ENCODE results near the gene RALY.

DNA sequence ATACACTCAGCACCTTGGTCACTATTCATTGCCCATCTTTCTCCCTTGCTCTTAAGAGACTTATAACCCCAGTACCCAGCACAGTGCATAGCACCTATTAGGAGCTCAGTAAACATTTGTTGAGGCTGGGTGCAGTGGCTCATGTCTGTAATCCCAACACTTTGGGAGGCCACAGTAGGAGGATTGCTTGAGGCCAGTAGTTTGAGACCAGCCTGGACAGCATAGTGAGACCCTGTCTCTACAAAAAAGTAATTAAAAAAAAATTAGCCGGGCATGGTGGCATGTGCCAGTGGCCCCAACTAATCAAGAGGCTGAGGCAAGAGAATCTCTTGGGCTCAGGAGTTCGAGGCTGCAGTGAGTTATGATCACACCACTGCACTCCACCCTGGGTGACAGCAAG is 126.5 kb downstream of the RALY start:
- TF ChIP-seq POLR2A (IDR thresholded peaks at IDR 0.05; ENCODE audit: low read depth, low read length), result no peak
- TF ChIP-seq CEBPB (IDR thresholded peaks at IDR 0.05; ENCODE audit: low read depth, low read length), result no peak
- TF ChIP-seq, protein P1, sequence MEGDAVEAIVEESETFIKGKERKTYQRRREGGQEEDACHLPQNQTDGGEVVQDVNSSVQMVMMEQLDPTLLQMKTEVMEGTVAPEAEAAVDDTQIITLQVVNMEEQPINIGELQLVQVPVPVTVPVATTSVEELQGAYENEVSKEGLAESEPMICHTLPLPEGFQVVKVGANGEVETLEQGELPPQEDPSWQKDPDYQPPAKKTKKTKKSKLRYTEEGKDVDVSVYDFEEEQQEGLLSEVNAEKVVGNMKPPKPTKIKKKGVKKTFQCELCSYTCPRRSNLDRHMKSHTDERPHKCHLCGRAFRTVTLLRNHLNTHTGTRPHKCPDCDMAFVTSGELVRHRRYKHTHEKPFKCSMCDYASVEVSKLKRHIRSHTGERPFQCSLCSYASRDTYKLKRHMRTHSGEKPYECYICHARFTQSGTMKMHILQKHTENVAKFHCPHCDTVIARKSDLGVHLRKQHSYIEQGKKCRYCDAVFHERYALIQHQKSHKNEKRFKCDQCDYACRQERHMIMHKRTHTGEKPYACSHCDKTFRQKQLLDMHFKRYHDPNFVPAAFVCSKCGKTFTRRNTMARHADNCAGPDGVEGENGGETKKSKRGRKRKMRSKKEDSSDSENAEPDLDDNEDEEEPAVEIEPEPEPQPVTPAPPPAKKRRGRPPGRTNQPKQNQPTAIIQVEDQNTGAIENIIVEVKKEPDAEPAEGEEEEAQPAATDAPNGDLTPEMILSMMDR (conservative IDR thresholded peaks at IDR 0.05; ENCODE audit: low read depth, low read length), result no peak
- TF ChIP-seq MXI1 (IDR thresholded peaks at IDR 0.05; ENCODE audit: borderline replicate concordance, low read depth, low read length), result no peak
- TF ChIP-seq SMC3 (IDR thresholded peaks at IDR 0.05; ENCODE audit: low read depth, low read length), result no peak
- TF ChIP-seq, protein P2, sequence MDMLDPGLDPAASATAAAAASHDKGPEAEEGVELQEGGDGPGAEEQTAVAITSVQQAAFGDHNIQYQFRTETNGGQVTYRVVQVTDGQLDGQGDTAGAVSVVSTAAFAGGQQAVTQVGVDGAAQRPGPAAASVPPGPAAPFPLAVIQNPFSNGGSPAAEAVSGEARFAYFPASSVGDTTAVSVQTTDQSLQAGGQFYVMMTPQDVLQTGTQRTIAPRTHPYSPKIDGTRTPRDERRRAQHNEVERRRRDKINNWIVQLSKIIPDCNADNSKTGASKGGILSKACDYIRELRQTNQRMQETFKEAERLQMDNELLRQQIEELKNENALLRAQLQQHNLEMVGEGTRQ (IDR thresholded peaks at IDR 0.05; ENCODE audit: low read depth, low read length), result no peak
- no peak for TF ChIP-seq MAZ (IDR thresholded peaks at IDR 0.05; ENCODE audit: borderline replicate concordance, low read depth, low read length)
- no peak for TF ChIP-seq NFE2L2 (IDR thresholded peaks at IDR 0.05; ENCODE audit: low read depth, low read length)
- TF ChIP-seq RCOR1 (IDR thresholded peaks at IDR 0.05; ENCODE audit: insufficient replicate concordance, low read length), result no peak
- TF ChIP-seq BHLHE40 (IDR thresholded peaks at IDR 0.05; ENCODE audit: low read depth, low read length), result no peak
- no peak for TF ChIP-seq FOS (IDR thresholded peaks at IDR 0.05; ENCODE audit: low read depth, low read length)
- TF ChIP-seq, protein P3, sequence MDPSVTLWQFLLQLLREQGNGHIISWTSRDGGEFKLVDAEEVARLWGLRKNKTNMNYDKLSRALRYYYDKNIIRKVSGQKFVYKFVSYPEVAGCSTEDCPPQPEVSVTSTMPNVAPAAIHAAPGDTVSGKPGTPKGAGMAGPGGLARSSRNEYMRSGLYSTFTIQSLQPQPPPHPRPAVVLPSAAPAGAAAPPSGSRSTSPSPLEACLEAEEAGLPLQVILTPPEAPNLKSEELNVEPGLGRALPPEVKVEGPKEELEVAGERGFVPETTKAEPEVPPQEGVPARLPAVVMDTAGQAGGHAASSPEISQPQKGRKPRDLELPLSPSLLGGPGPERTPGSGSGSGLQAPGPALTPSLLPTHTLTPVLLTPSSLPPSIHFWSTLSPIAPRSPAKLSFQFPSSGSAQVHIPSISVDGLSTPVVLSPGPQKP (IDR thresholded peaks at IDR 0.05; ENCODE audit: borderline replicate concordance, low read depth, low read length), result no peak

Data from IMR-90 (cell line).